ENCODE measurements around the gene SARNP.
"Not testable (repeated sequence)": the region's sequence is repeated elsewhere in the genome, so short reads cannot be mapped to it uniquely, and the experiment has no call there.

Gene SARNP, protein sequence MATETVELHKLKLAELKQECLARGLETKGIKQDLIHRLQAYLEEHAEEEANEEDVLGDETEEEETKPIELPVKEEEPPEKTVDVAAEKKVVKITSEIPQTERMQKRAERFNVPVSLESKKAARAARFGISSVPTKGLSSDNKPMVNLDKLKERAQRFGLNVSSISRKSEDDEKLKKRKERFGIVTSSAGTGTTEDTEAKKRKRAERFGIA

DNA sequence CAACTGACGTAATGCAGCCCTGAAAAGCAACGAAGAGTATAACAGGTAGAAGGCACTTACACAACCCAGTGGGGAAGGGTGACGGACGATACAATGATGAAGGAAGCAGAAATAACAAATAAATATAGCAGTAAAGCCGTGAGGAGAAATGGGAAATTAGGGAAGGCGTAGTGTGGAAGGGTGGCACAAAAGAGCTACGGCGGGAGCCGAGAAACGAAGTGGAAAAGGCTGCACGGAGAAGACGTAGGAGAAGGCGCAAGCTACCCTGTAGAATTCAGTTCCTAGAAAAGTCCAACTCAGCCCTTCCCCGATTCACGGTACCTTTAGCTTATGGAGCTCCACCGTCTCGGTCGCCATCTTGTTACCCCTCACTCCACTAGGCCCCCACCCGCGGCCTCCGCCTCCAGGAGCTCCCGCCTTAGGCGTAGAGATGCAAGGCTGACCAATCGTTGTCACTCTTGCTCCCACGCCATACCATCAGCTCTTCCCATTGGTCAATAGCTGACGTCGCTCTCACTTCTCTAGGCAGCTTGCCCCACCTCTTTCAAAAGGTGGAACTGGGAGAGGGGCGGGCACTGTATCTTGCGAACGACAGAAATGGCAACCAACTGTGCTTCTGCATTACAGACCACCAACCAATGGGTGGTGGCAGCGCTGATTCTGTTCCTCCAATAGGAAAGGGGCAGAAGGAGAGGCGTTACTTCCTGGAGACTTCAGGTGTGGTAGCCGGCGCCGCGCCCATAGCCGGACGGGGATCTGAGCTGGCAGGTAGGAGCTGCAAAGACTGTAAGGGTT lies at the start of gene SARNP, which contains the start of gene ORMDL2:
Gene SARNP (minus strand): TSS at position 380 of the 795 bp plus-strand sequence. CDS start 23 bp downstream, at position 357.
Gene ORMDL2 (plus strand): TSS at position 697 of the 795 bp plus-strand sequence. CDS start 959 bp downstream, outside the sequence.
- DNase-seq, result peak; percentile 88

DNA sequence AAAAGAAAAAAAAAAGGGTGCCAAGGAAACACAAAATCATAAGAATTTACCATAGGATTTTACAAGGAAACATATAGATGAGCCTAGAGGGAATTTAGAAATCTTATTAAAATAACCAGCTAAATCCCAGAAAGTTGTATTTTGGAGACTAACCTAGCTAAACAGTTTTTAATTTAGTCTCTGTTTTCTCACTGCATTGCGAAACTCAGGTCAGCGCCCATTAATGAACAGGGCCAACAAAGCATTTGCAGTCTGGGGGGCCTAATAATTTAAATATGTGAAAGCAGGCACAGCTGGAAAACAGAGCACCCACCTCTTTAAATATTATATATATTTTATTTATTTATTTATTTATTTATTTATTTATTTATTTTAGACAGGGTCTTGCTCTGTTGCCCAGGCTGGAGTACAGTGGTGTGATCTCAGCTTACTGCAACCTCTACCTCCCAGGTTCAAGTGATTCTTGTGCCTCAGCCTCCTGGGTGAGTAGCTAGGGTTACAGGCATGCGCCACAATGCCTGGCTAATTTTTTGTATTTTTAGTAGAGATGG lies 49.0 kb upstream of the SARNP start:
- DNase-seq, result not testable (repeated sequence)

DNA sequence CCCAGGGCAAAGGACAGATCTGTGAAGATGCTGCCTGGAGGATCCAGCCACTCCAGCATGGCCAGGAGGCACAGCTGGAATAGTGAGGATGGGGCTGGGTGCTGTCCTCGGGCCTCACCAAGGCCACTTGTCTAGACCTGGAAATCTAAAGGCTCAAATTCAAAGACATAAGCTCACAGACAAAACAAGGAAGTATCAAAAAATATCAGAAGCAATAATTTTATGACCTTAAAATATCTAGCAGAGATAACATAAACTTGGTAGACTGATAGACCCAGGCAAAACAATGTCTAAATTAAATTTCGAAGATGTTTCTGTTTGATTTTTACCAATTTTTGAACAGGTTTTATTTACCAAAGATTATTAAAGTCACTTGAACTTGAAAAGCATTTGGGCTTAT lies 47.8 kb upstream of the SARNP start:
- DNase-seq, result no peak

DNA sequence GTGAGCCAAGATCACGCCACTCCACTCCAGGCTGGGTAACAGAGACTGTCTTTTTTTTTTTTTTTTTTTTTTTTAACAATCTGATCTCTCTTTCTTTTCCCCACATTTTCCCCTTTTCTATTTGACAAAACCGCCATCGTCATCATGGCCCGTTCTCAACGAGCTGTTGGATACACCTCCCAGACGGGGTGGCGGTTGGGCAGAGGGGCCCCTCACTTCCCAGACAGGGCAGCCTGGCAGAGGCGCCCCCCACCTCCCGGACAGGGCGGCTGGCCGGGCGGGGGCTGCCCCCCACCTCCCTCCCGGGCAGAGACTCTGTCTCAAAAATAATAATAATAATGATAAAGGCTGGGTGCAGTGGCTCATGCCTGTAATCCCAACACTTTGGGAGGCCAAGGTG lies 45.4 kb upstream of the SARNP start:
- not testable (repeated sequence) for DNase-seq

DNA sequence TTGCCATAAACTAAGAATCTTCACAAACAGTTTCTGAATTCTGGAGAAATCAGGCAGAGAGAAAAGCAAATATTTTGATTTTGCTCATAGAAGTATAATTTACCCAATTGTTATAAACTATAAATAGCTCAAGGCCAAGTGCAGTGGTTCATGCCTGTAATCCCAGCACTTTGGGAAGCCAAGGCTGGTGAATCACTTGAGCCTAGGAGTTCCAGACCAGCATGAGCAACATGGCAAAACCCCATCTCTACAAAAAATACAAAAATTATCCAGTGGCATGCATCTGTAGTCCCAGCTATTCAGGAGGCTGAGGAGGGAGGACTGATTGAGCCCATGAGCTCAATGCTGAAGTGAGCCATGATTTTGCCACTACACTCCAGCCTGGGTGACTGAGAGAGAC lies 44.8 kb upstream of the SARNP start:
- no peak for DNase-seq

DNA sequence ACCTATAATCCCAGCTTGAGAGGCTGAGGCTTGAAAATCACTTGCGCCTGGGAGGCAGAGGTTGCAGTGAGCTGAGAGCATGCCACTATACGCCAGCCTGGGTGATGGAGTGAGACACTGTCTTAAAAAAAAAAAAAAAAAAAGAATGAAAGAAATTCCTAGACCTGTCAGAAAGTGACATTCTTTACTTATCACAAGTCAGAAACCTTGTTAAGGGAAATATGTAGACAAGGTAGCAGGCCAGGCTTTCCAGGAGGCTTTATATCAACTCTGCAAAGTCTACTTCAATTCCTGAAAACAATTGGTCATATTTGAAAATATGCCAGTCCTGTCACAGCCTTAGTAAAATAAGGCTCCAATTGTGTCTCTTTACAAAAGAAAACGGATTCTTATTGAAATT lies 44.3 kb upstream of the SARNP start:
- no peak for DNase-seq

DNA sequence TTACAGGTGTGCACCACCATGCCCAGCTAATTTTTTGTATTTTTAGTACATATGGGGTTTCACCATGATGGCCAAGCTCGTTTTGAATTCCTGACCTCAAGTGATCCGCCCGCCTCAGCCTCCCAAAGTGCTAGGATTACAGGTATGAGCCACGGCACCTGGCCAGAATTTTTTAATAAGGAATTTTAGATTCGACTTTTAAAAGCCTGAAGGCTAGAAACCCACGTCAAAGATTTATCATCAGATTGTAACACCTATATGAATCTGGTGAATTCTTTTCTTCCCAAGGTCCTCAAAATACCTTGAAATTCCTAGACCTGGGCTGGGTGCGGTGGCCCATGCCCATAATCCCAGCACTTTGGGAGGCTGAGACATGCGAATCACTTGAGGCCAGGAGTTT lies 43.9 kb upstream of the SARNP start:
- no peak for DNase-seq

DNA sequence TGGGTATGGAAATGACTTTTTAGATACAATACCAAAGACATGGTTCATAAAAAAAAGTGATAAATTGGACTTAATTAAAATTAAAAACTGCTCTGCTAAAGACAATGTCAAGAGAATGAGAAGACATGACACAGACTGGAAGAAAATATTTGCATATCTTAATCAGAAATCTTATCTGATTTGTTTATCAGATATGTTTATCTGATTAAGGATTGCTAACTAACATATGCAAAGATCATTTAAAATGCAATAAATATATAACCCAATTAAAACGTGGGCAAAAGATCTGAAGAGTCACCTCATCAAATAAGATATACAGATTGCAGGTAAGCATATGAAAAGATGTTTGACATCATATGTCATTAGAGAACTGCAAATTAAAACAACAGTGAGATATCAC lies 35.2 kb upstream of the SARNP start:
- DNase-seq, result no peak

DNA sequence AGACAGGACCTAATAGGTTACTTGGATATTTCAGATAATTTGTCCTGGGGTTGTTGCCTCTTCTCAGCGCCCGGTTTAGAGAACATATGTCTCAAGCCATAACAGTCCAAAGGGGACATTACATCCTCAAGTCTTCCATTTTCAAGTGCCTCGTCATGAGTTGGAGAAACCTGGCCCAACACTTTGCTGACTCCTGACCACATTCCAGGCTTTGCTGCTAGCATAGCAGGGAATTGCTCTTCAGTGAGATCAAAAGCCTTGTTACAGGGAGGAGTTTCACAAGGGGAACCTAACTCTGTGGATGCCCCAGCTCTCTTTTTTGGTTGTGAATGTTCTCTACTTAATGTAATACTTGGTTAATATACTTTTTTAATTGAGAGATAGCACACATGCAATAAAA lies 33.4 kb upstream of the SARNP start:
- DNase-seq, result no peak

DNA sequence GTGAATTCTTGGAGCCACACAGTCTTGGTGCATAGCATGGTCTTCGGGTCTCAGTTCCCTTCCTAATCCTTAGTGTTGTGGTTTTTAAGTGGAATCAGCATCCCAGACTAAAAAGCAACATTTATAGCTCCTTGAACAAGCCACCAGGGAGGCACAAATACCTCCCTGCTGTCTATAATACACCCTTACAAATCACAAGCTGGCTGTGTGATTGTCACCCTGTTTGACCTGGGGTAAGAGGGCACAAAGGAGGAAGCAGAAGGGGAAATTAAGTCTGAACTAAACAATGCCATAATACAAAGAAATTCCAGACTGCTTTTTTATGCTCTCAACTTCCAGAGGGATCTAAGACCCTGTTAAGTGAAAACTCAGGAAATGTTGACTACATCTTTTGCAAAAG lies 32.9 kb upstream of the SARNP start:
- no peak for DNase-seq

DNA sequence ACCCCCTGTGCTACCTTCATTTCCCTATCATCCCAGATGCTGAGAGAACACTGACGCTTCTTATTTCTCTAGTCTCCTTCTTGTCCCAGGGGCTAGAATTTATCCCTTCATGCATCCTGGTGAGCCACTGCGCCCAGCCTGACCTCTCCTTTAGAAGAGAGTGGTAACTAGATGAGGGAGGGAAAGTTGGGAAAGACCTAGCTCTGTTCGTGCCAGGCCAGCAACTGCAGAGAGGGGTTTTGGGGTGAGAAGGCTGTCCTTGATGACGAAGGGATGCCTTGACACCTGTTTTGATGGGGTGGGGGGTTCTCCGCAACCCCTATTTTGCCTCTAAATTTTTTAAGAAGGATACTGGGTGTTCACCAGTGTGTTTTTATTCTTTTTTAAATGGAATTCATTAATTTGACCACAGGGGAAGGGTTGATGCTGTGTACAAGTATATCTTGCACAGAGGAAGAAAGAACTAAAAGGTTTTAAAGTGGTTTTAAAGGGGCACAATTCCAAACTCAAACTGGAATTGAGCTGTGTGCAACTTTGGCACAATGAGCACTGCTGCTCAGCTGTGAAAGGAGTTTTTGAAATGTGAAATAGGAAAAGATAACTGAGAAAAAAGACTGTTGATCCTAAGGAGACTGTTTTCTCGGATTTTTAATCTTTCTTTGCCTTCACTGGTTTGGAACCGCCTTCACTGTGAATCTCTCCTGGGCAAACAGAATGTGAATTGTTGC lies 32.3 kb upstream of the SARNP start:
- DNase-seq, result no peak

DNA sequence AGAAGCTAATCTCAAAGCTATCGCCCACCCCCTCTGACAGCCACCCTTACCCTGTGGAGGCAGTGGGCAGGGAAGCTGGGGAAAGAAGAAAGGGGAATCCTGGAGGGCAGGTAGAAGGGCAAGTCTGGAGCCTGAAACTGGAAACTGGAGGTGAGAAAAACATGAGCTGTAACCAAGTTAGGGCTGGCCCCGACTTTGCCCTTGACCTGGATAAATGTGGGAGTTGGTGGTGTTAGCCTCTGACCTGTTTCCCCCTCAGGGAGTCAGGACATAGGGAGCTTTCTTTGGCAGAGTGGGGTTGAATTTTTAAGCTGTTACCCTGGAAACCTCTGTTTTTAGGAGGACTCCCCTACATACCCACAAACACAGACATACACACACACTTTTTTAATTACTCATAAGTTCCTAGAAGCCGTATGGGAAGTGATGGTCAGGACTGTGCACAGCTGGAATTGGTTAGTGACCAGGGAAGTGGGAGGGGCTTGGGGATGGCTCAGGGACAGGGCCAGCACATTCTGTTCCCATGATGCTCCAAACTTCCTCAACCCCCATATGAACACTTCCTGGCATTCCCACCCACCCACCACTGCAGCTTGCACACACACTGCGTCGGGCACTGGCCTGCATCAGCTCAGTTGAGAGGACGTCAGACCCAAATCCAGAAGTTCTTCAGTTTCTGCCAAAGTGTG lies 30.2 kb upstream of the SARNP start:
- DNase-seq, result no peak

DNA sequence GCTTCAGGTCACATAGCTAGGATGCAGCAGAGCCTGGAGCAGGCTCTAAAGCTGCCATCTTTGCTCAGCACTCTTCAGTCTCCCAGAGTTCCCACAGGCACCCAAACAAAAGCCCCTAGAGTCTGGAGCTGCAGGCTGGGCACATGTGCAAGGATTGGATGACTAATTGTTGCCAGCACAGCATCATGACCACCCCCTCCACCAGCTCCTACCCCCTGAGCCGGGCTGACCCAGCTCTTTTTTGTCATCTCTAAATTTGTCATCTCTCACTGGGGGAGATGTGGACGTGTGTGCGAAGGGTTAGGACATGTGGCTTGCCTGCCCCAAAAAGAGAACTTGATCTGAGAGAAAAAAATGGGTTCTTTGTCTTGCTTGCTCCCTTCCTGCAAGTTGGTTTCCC lies 29.5 kb upstream of the SARNP start:
- DNase-seq, result no peak

DNA sequence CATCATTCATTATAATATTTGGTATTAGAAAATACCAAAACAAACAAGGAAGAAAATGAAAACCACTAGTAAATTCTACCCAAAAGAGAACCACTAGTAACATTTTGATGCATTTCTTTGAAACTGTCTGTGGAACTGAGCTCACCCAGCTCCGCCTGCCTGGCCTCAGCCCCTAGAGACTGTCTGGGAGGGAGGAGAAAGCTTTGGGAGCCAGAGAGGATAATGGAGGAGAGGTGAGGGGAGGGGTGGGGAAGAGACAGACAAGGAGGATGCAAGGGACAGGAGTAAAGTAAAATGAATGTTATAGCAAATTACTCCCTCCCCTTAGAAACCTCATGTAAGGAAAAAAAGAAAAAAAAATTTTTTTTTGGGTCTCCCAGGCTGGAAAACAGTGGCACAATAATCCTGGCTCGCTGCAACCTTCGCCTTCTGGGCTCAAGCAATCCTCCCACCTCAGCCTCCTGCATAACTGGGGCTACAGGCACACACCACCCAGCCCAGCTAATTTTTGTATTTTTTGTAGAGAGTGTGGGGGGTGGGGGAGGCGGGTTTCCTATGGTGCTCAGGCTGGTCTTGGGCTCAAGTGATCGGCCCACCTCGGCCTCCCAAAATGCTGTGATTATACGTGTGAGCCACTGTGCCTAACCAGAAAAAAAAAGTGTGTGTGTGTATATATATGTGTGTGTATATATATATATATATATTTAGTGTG lies 28.4 kb upstream of the SARNP start:
- DNase-seq, result no peak

DNA sequence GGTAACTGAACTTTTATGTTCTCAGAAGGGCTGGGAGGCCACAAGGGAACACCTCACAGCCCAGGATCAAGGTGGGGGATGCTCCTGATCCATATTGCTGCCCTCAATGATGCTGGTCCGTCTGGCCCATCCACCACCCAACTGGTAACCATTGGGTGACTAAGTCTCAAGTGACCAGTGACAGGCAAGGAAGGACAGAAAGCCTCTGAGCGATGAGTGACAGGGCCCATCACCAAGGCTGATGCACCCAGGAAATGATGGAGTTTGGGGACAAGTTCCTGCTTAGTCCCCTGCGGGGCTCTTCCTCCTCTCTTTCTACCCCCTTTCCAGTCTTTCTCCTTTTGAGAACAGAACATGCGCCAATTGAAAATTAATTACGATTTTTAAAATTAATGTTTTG lies 27.8 kb upstream of the SARNP start:
- DNase-seq, result no peak

DNA sequence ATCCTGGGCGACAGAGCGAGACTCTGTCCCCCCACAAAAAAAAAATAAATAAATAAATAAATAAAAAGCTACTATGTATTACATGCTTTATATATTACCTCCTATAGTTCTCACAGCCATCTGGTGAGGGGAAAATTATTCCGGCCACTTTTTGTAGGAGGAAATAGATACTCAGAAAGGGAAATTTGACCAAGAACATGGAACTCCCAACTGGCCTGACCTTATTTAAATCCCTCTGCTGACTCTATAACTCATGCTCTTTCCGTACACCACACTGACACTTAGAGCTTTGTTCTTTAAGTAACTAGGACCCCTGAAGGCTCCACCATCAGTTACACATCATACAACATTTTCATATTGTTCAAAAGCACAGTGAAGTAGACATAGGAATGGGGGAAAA lies 27.4 kb upstream of the SARNP start:
- DNase-seq, result no peak

DNA sequence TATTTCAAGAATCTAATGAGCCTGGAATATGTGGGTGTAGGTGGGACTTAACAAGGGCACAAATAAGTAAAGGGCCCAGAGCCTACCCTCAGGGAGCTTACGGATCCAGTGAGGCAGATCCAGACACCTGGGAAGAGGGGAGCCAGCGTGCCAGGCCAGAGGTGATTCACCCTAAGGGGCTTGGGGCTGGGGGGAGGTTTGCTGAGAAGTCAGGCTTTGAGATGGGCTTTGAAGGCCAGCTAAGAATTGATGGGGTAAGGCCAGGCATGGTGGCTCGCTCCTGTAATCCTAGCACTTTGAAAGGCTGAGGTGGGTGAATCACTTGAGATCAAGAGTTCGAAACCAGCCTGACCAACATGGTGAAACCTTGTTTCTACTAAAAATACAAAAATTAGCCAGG lies 25.9 kb upstream of the SARNP start:
- no peak for DNase-seq

DNA sequence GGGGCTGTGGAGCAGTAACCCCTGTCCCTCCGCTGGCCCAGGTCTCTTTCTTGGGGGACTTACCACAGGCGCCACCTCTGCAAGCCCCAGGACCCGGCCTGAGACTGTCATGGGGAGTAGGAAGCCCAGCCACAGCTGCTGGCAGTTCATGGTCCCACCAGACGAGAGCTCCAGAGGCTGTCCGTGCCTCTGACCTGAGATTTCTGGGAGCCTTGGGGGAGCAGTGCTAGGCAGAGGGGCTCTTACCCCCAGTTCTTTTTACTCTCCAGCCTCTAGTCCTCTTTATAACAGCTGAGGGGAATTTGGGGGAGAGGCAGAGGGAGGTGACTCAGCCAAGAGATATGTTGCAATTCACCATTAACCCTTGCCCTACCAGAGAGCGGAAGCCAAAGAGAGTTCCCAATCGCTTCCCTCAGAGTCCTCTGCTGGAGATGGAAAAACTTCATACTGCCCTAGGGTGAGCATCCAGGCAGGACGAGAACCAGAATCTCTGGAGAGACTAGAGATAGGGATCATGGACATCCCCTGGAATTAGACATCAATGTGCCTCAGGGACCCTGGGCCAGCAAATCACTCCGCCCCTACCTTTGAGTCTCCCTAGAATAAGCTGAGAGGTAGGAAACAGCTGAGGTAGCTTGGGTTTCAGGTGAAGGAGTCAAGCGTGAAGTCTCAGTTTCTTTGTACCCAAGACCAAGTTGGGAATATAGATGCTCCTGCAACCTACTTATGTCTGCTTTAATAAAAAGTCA lies 25.3 kb upstream of the SARNP start, which contains the start of gene MMP19:
Gene MMP19 (minus strand): TSS at position 256 of the 749 bp plus-strand sequence. CDS start 106 bp downstream, at position 150.
- no peak for DNase-seq

DNA sequence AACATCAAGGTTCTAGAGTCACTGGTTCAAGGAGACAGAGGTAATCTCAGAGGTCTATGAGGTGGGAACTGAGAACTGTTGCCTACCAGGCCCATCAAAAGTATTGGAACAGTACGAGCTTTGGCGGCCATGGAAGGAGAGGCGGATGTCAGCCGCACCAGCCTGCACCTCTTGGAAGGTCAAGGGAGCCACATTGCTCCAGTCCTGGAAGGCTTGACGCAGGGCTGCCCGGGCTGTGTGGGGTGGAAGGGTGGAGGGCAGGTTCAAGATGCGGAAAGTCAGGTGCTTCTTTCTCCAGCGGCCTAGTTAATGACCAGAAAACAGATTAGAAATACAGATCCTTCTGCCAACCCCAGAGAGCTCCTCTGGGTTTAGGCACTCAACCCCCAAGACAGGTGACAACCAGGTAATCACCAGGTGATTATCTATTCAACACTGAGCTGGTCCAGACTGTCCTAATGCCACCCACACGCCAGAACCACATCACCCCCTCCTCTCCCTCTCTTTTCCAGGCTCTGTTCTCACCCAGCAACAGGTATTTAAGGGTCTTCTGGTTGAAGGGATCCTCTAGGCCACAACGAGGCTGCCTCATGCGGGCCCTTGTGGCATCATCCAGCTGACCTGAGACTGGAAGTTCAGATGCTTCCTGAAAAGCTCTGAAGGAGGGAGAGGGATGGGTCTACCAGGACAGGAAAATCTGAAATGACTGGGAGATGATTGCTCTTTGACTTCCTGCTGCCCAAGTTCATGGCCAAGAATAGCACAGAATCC lies 23.2 kb upstream of the SARNP start:
- DNase-seq, result no peak

DNA sequence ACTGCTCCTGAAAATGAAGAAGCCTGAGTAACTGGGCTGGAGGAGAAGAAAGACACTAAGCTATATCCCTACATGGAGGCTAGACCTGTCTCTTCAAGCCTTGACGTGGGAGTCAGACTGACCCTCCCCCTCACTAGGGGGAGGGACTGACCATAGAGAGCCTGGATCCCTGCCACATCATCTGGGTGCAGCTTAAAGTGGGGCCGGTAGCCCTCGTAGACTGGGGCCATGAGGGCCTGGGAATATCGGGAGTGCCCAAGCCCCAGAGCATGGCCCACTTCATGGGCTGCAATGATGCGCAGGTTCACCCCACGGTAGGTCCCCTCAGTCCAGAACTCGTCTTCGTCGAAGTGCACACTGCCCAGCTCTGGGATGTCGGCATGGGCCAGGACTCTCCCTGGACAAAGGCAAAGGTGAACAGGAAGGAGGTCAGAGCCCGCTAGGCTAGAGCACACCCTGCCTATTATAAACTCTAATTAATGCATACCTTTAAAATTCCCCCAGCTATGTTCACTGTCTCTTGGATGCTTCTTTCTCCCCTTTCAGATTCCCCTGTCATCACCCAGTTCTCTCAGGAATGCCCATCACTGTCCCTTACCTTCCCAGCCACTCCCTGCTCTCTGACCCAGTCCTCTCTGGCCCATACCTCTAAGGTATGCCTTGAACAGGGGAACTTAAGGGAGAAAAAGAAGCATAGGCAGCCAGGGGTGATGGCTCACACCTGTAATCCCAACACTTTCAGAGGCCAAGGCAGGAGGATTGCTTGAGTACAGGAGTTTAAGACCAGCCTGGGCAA lies 22.0 kb upstream of the SARNP start:
- no peak for DNase-seq
